Right kidney (tissue), 1 donor: Measurements from ENCODE around the gene MYL6B.
A peak's percentile ranks its signal among the peaks of the same experiment; 100 is the strongest.
"Not testable (repeated sequence)": the region's sequence is repeated elsewhere in the genome, so short reads cannot be mapped to it uniquely, and the experiment has no call there.

Source experiments
- DNase-seq: peaks from one replicate; pipeline ENCODE4 v3.0.0-alpha.2; 2016

MYL6B gene

DNA sequence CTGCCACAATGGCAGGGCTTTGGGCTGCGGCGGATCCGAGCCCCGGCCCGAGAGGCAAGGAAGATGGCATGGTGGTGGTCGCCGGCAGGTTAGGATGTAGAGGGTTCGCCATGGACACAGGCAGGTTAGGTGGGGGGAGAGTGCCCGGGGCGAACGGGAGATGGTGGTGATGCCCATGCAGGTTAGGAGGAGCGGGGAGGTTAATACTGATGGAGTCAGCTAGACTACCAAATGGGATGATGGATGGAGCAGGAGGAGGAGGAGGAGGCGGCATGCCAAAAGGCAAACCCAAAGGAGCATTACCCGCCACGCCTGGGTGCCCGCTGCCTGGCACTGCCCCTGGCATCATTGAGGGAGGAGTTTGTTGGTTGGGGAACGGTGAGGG lies 11.9 kb downstream of the MYL6B start:
- DNase-seq, result no peak

- no peak for DNase-seq
Measured at GRCh38 chr12:56165369-56165768, 13.0 kb downstream of the MYL6B start.

DNA sequence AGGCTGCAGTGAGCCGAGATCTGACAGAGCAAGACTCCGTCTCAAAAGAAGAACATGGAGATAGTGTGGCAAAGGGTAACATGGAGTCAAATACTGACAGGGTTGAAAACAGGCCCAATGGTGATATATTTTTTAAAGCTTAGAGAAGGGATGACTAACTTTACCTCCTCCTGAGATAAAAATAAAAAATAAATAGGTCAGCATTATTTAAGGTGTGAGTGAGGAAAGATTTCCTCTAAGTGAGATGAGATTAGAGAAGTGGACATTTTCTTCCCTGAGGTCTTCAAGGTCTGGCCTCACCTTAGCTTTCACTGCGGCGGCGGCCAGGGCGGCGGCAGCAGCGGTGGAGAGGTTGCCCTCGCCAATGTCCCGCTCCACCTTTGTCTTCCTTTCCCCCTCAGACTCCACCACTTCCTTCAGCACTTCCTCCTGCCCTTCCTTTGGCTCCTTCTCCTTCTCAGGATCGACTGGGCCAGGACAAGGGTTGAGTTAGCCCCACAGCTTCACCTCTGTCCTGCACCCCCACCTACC lies 16.9 kb downstream of the MYL6B start:
- DNase-seq, result no peak

GRCh38 chr12:56172839-56173238 lies 20.5 kb downstream of the MYL6B start:
- no peak for DNase-seq

DNA sequence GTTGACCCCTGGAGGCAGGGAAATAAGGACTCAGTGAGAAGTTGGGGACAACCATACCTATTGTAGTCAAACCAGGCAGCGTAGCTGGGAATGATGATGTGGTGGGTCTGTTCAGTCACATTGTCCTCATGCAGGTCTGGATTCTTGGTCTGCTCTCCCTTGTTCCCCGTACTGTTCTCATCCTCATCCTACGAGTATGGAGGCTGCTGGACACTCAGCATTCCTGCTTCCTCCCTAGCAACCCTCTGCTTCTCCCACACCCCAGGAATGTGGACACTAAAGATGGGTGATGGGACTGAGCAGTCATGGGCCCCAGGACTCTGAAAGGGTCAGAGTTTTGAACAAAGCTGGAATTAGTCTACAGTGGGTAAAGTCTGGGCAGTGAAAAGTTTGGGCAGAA lies 26.0 kb downstream of the MYL6B start:
- DNase-seq, result no peak

- DNase-seq, result no peak
Measured at GRCh38 chr12:56186957-56187356, 34.6 kb downstream of the MYL6B start.

DNA sequence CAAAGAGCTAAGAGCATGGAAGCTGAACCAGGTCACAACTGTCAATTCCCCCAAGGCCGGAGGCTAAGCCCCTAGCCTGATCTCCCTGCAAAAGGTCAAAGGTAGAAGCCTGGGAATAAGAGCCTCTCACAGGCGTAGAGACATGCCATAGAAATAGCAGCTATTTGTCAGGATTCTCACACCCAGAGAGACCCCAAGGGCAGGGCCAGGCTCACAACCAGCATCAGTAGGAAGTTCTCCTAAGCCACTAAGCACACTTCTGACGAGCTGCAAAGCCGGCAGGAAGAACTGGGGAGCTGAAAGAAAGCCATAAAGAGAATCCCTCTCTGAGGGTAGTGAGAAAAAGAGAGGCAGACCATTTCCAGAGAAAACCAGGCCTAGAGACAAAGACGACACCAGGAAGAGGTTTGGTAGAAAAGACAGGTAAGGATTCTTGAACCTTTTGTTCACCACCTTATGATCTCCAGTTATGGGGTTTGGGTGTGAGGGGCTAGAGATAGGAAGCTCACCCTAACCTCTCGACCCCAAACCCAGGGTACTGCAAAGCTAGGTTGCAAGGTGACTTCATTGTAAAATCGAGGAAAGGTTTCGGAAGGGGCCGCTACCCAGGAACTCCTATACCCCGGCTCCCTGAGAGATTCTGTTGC lies 35.9 kb downstream of the MYL6B start:
- peak; percentile 36 for DNase-seq

DNA sequence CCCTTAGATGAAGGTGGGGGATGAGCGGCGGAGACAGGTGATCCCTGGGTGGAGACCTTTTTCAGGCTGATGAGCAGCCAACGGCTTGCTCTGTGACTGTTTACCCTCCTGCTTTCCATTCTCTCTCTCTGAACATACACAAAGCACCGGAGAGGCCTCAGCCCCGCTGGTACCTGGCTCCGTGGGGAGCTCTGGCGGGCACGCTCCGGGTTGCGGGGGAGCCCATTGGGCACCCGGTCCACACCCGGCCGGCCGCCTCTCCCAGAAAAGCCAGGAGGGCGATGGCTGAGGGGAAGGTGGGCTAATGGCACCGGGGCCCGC lies 36.4 kb downstream of the MYL6B start:
- DNase-seq, result peak; percentile 71

GRCh38 chr12:56189099-56189917 lies 36.9 kb downstream of the MYL6B start, which contains the start of gene SMARCC2:
Gene SMARCC2, minus strand, starts transcription at chr12:56189483. Its CDS starts 22 bp downstream, at chr12:56189461.
- peak; percentile 91 for DNase-seq

GRCh38 chr12:56189918-56190694 lies 37.7 kb downstream of the MYL6B start:
- DNase-seq, result peak; percentile 91

GRCh38 chr12:56190695-56191155 lies 38.3 kb downstream of the MYL6B start:
- peak; percentile 30 for DNase-seq

- no peak for DNase-seq
Measured at GRCh38 chr12:56192582-56192981, 40.2 kb downstream of the MYL6B start.

DNA sequence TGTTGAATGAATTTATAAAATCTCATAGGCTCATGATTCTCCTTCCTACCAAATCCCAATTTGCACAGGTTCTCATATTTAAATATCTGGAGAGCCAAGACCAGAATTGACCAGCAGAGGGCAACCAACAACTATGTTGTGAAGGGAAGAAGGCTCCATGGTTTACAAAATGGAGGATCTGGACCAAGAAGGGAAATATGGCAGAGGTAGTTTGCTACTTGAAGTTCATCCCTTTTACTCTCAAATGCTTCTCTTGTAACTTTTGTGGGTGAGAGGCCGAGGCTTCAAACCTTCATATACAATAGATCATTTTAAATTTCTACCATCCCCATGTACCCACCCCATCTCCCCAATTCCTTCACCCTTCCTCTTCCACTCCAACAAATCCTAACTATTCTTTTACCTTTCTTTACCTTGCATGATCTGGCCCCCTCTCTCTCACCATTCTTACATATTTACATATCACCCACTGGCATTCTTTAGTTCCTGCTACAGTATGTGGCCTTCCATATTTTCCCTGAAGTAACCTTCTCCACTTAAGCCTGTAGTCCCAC lies 40.7 kb downstream of the MYL6B start:
- DNase-seq, result peak; percentile 34

DNA sequence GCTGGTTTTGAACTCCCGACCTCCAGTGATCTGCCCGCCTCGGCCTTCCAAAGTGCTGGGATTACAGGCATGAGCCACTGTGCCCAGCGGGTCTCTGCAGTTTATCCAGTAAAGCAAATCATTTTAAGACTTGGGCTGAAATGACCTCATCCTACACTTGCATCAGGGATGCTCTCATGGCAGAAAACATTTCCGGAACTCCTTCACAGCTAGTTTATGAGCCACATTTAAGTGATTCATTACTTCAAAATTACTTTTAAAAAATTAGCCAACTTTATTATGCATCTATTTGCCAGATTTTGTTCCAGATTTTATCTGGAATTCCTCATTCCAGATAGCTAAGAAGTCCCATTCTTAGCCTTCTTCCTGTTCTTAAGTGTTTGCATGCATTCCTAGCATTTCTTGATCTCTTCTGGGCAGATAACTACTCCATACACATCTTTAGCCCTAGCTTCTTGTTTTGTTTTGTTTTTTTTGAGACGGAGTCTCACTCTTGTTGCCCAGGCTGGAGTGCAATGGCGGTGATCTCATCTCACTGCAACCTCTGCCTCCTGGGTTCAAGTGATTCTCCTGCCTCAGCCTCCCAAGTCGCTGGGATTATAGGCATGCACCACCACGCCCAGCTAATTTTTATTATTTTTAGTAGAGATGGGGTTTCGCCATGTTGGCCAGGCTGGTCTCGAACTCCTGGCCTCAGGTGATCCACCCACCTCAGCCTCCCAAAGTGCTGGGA lies 44.6 kb downstream of the MYL6B start:
- not testable (repeated sequence) for DNase-seq

- no peak for DNase-seq
Measured at GRCh38 chr12:56197921-56198635, 45.7 kb downstream of the MYL6B start.

GRCh38 chr12:56198836-56199235 lies 46.4 kb downstream of the MYL6B start:
- DNase-seq, result no peak

DNA sequence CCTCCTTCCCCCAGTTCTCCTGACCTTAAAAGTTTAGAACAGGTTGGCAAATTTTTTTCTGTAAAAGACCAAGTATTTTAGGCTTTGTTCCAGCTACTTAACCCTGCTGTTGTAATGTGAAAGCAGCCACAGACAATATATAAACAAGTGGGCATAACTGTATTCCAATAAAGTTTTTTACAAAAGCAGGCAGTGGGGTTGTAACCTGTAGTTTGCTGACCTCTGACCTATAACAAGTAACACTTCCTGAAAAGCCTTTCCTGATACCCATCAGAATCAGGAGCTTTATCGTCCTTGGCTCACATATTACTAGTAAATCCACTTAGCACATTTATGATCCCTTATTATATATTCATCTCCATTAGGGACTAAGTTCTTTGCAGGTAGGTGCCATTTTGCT lies 50.0 kb downstream of the MYL6B start:
- no peak for DNase-seq

DNA sequence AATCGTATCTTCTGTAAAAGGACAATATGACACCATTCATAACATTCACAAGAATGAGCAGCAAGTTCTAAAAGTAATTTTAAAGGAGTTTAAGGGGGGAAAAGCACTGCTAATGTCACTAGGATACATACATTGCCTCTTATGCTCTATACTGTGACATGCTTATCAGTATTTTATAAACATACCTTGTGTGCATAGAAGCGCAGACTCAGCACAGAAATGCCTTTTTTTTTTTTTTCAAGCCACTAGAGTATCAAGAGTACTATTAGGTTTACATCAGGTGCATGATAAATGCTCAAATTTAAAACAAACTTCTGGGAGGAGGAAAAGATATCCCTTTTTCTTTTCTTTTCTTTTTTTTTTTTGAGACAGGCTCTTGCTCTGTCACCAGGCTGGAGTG lies 50.5 kb downstream of the MYL6B start:
- DNase-seq, result no peak

DNA sequence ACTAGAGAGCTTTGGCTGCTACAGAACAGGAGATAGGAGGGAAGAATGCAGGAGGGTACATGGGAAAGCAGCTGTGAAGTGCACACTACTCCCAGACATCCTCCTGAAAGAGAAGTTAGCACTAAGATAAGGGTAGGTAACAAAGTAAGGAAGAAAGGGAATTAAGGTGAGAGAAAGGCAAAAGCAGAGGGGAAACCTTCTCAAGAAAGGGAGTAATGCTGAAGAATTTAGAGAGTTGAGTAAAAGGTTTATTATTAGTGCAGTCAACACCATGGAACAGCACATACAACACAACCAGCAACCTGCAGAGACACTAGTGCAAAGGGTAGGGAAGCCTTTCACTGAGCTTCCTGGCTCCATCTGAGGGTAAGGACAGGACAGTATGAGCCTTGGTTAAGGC lies 51.9 kb downstream of the MYL6B start:
- no peak for DNase-seq

DNA sequence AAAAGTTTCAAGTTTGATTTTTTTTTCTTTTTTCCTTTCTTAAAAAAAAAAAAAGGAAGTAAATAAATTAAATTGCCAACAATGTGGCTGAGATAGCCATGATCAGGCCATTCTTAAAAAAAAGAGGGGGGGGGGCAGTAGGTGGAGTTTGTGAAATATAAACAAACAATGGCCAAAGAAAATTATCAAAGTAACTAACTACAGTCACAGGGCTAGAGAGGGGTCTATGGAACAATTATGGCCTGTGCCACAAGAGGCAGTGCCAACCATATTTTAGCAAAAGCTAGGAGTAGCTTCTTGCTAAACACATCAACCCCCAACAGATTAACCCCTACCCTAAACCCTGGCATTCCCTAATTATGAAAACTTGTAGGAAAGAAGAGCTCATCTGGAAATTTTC lies 53.1 kb downstream of the MYL6B start:
- no peak for DNase-seq
